NCI-H1417 treated with DMSO at 0.1 percent for 48 hours (cell line): Measurements from ENCODE around the gene CAMTA1.

ENCODE experiments used
- DNase-seq: peaks from one replicate; lab custom pipeline; 2025; lab: John Stamatoyannopoulos, UW

CAMTA1 gene

GRCh38 chr1:7493711-7494454, 708.6 kb downstream of the CAMTA1 start:
- DNase-seq = no peak

DNA sequence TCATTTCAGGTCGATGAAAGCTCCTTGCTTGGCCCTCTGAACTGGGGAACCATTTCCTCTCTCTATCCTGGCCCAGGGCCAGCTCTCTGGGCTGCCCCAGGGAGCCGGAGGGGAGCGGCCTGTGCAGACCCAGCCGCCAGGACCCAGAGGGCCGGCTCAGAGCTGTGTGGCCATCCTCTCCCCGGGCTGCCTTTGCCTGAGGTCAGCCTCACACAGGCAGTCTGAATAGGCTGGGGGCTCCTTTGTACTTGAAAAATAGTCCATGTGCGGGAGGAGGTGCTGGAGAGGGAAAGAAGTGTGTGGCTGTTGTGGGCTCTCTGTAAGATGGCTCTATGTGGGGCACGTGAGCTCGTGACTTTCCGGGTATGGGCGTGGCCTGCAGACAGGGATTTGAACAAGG, 710.7 kb downstream of the CAMTA1 start:
- no peak for DNase-seq

DNA sequence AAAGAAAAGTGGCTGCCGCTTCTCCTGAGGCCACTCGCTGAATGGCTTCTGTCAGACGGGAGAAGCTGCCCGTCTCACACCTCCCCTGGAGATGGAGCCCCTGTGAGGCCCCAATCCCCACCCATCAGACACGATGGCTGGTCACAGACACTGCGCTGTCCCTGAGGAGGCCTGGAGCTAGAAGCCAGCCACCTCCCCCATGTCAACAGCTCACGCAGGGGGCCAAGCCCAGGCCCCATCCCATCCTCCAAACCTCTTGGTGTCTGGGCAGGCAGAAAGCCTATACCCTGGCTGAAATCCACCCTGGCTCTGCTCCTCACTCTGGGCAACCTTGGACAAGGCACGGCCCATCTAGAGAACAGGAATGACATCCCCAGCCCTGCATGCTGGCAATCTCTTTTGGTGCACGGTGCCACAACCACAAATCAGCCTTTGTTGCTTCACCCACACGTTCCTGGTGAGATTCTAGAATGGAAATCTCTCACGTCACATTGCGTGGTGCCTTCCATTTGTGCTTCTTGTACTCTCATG, 711.9 kb downstream of the CAMTA1 start:
- DNase-seq = no peak

DNA sequence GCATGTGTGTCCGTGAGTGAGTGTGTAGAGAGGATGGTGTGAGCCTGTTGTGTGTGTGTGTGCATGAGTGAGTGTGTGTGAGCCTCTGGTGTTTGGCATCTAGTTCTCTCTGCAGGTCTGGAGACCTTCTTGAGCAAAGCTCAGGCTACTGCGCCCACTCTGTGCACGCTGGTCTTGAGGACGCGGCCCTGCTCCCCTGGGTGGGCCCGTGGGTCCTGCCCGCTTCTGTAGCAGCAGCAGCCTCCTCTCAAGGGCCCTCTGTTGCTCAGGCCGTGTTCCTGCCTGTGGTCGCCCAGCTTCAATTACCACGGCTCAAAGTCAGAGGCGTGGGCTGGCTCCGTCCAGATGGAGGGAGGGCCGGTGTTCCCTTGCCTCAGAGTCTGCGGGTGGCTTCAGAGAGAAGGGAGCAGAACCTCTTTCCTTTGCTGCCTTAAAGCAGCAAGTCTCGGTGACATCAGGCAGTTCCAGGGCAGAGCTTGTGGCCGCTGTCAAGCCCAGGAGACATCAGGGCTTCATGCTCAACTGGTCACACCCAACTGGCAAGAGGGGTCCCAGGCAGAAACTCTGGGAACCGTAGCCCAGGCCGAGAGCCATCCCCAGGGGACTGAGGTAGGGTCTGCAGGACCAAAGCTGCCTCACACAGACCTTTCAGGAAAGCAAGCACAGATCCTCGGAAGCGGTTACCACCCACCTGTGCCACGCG, 715.3 kb downstream of the CAMTA1 start:
- no peak for DNase-seq

DNA sequence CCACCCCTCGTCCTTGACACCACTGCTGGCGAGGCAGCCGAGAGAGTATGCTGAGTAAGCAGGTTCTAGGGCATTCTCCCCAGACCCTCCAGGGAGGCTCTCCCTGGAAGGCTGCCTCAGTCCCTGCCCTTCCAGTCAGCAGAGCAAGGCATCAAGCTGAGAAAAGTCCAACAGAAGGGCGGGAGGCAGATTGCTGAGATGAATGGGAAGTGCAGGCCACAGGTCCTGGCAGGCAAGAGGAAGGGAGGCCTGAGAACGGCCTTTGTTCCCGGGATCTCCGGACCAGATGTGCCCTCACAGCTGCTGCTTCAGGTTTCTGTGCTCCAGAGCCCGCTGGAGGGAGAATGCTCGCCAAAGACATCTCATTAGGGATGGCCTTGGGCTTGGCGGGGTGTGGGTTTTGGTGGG, 715.8 kb downstream of the CAMTA1 start:
- no peak for DNase-seq

- DNase-seq = no peak
These were observed 716.7 kb downstream of the CAMTA1 start for GRCh38 chr1:7501723-7502603.

GRCh38 chr1:7503691-7504437, 718.6 kb downstream of the CAMTA1 start:
- no peak for DNase-seq

DNA sequence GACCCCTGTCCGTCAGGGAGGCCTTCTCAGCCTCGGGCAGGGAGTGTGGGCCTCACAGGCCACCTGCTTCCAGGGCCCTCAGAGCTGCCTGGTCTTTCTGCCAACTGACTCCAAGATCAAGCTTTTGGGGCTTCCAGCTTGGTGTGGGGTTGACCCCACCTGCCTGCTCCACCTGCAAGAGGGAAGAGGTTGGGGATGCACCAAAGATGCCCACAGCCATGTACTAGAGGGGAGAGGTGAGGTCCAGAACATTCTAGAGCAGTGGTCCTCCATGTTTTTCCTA, 719.1 kb downstream of the CAMTA1 start:
- no peak for DNase-seq

- no peak for DNase-seq
These were observed 720.0 kb downstream of the CAMTA1 start for GRCh38 chr1:7505094-7505770.

GRCh38 chr1:7505771-7506453, 720.7 kb downstream of the CAMTA1 start:
- no peak for DNase-seq

GRCh38 chr1:7506454-7507284, 721.4 kb downstream of the CAMTA1 start:
- DNase-seq = no peak

DNA sequence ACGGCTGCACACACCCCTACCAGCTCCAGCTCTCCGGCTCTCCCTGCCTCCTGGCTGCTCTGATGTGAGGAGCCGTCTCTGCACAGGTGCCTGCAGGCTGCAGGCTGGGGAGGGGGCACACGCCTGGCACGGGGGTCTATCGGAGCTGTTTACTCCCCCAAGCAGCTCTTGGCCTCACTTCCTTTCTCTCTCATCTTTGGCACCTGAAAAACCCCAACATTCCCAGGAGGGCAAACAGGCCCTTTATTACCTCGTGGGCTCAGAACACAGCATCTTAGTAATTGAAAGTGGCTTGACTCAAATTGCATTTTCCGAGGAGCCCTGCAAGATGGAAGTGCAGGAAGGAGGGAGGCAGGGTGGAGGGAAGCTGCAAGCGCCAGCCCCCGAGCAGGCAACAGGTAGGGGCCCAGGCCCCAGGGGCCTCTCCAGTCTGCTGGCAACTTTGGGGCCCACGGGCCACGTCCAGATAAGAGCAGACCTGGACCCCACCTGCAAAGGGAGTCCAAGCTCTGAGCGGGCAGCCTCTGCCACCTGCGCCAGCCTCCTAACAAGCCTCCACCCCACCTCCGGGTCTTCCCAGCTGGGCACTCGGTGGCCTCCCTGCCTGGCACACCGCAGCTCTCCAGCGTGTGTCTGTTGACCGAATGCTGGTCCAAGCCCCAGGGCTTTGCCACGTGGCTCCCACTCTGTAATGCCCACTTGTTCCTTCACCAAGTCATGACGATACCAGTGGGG, 722.2 kb downstream of the CAMTA1 start:
- no peak for DNase-seq

GRCh38 chr1:7508052-7508933, 723.0 kb downstream of the CAMTA1 start:
- no peak for DNase-seq

DNA sequence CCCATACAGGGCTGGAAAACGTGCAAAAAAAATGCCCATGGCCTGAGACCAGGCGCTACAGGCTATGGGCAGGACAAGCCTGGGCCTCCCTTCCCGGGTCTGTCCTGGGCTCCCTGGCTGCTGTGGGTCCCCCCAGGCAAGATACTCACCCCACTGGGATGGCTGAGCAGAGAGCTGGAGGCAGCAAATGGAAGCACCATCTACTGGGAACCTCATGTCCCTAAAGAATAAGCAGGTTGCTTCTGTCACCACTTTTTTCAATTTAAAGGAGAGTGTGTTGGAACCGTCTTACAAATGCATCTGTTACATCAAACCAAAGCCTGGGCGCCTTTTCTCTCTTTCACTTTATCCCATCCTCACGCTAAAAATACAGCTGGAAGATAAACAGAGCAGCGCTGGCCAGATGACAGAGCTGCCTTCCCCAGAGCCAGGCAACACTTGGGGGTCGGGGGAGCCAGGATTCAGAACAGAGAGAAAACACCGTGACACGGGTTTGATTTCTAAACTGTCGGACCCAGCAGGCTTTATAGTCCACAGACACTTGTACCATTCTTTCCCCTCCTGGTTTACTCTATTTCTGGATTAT, 723.8 kb downstream of the CAMTA1 start:
- DNase-seq = no peak

GRCh38 chr1:7509598-7509997, 724.3 kb downstream of the CAMTA1 start:
- no peak for DNase-seq

DNA sequence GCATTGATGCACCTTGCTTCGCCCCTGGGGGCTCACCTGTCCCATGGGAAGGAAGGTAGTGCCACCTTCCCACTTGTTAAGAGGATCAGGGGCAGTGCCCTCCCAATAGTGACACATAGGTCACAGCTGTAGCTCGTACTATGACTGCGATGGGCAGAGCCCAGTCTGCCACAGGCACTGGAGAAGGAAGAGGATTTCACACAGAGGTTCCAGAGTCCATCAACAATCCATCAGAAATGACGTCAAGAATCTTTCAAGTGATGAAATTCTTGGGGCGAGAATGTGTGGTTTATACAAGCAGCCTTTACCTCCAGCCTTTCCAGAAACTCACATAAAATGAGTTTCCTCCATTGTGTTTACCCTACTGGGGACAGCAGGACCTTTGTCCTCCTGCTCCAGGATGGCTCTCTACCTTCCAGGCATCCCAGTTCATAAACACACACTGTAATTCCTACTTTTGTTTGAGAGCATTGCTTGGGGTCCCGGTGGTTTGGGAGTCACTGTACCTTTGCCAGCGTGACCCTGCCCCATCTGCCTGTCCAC, 725.2 kb downstream of the CAMTA1 start:
- no peak for DNase-seq

- no peak for DNase-seq
These were observed 726.1 kb downstream of the CAMTA1 start for GRCh38 chr1:7511381-7511780.
